Vagina (tissue), 2 donors: ENCODE results near the gene FOXO6. TPM values are rescaled to one million over a fixed set of nuclear protein-coding genes. Genes with fewer than 3 reads are reported as not detected.

Experiments used
- DNase-seq, 2 donors: peaks; one replicate each; pipeline ENCODE4 v3.0.0-alpha.2; 2017; ENCODE audit errors: extremely low spot score in 2 of 2
- H3K27ac ChIP-seq: fragments of 200-600 bp; sonication (generic); one replicate; pipeline ENCODE4 v1.5.1; 2019
- H3K27me3 ChIP-seq: fragments of 200-600 bp; sonication (generic); one replicate; pipeline ENCODE4 v1.5.1; 2019
- H3K36me3 ChIP-seq, 2 donors: fragments of 200-600 bp; sonication (generic); one replicate each; pipeline ENCODE4 v1.5.1; 2017 to 2019
- H3K4me1 ChIP-seq: fragments of 200-600 bp; sonication (generic); one replicate; pipeline ENCODE4 v1.5.1; 2019
- H3K4me3 ChIP-seq, 2 donors: fragments of 200-600 bp; sonication (generic); 1 replicate in 1 of 2; 2 replicates in 1 of 2; pipeline ENCODE4 v1.5.1; 2016 to 2019
- H3K9me3 ChIP-seq: fragments of 200-600 bp; sonication (generic); one replicate; pipeline ENCODE4 v1.5.1; 2019
- CTCF ChIP-seq, 3 experiments: fragments of 450-650 bp in 2 of 3; fragments of 200-600 bp in 1 of 3; sonication (generic) in 1 of 3; IDR thresholded peaks; one replicate each; pipeline ENCODE4 v1.5.1; 2017 to 2019; ENCODE audit warnings: antibody characterized with exemption in 3 of 3, mild to moderate bottlenecking in 2 of 3, moderate library complexity in 2 of 3
- POLR2A ChIP-seq, 2 donors: fragments of 450-650 bp; IDR thresholded peaks; one replicate each; pipeline ENCODE4 v1.6.1; 2017; ENCODE audit warnings: antibody characterized with exemption in 2 of 2, mild to moderate bottlenecking in 2 of 2, moderate library complexity in 2 of 2
- POLR2AphosphoS5 ChIP-seq, 2 donors: sonication (generic); formaldehyde crosslinking; IDR thresholded peaks; one replicate each; pipeline ENCODE4 v1.9.0; 2017; ENCODE audit warnings: antibody characterized with exemption in 2 of 2, mild to moderate bottlenecking in 2 of 2, low read depth in 1 of 2; ENCODE audit not compliant: insufficient read depth in 1 of 2
- intact Hi-C: fragments of 100-400 bp; cut with DNase I; formaldehyde crosslinking; loops from one replicate; pipeline ENCODE4 v1.15.1; 2023
- total RNA-seq: library from RNA; depleted of rRNA; stranded (reverse); fragments of >200 nt; gene quantifications from one replicate; pipeline ENCODE4 v1.2.3, GENCODE V29; 2016

Gene FOXO6
- total RNA-seq, 1 donor from 2014 or later = 1.7 TPM

- H3K27ac ChIP-seq = no peak overlapping the region
- H3K9me3 ChIP-seq = no peaks in the 10 kb centered on the region
- no peak for TF ChIP-seq POLR2AphosphoS5 (IDR thresholded peaks at IDR 0.05; ENCODE audit: insufficient read depth in 1 of 2, low read depth in 1 of 2)
- TF ChIP-seq POLR2A (IDR thresholded peaks at IDR 0.05) = no peak
- TF ChIP-seq CTCF (IDR thresholded peaks at IDR 0.05) = no peak
- intact Hi-C loops = no loop called here
- no peaks in the 10 kb centered on the region for H3K4me1 ChIP-seq
- DNase-seq = peak in 1 of 2 donors; percentile 70
- no peak overlapping the region for H3K4me3 ChIP-seq
- no peaks in the 10 kb centered on the region for H3K36me3 ChIP-seq
- no peaks in the 10 kb centered on the region for H3K27me3 ChIP-seq
These were observed 41.2 kb upstream of the FOXO6 start for GRCh38 chr1:41319807-41320711.

- intact Hi-C loops = no loop called here
- Histone ChIP-seq H3K36me3 (no peaks in the 10 kb centered on the region), H3K4me3 (no peak overlapping the region), H3K9me3 (no peaks in the 10 kb centered on the region), H3K27ac (no peak overlapping the region), H3K27me3 (no peaks in the 10 kb centered on the region), H3K4me1 (no peaks in the 10 kb centered on the region)
- DNase-seq = no peak
- TF ChIP-seq POLR2A (IDR thresholded peaks at IDR 0.05) = no peak
- no peak for TF ChIP-seq CTCF (IDR thresholded peaks at IDR 0.05)
- TF ChIP-seq POLR2AphosphoS5 (IDR thresholded peaks at IDR 0.05; ENCODE audit: insufficient read depth in 1 of 2, low read depth in 1 of 2) = no peak
These were observed 40.1 kb upstream of the FOXO6 start for GRCh38 chr1:41320895-41321676.

GRCh38 chr1:41322101-41322661 lies 39.1 kb upstream of the FOXO6 start:
- intact Hi-C loops = no loop called here
- H3K36me3 ChIP-seq = no peaks in the 10 kb centered on the region
- H3K9me3 ChIP-seq = no peaks in the 10 kb centered on the region
- H3K27ac ChIP-seq = no peak overlapping the region
- no peak overlapping the region for H3K4me3 ChIP-seq
- H3K27me3 ChIP-seq = no peaks in the 10 kb centered on the region
- no peak for DNase-seq
- no peaks in the 10 kb centered on the region for H3K4me1 ChIP-seq
- TF ChIP-seq CTCF (IDR thresholded peaks at IDR 0.05) (no peak), POLR2AphosphoS5 (IDR thresholded peaks at IDR 0.05; ENCODE audit: insufficient read depth in 1 of 2, low read depth in 1 of 2) (no peak), POLR2A (IDR thresholded peaks at IDR 0.05) (no peak)

- Histone ChIP-seq H3K27me3 (no peaks in the 10 kb centered on the region), H3K9me3 (no peaks in the 10 kb centered on the region), H3K27ac (no peak overlapping the region), H3K4me1 (no peaks in the 10 kb centered on the region), H3K4me3 (no peak overlapping the region), H3K36me3 (no peaks in the 10 kb centered on the region)
- intact Hi-C loops = no loop called here
- TF ChIP-seq POLR2AphosphoS5 (IDR thresholded peaks at IDR 0.05; ENCODE audit: insufficient read depth in 1 of 2, low read depth in 1 of 2) = no peak
- no peak for TF ChIP-seq CTCF (IDR thresholded peaks at IDR 0.05)
- TF ChIP-seq POLR2A (IDR thresholded peaks at IDR 0.05) = no peak
- DNase-seq = no peak
These were observed 38.4 kb upstream of the FOXO6 start for GRCh38 chr1:41322835-41323234.
